Pancreas (tissue), 10 donors: Measurements from ENCODE around the gene MSL2. TPM values are rescaled to one million over a fixed set of nuclear protein-coding genes. Genes with fewer than 3 reads are reported as not detected.
"Not testable (repeated sequence)": the region's sequence is repeated elsewhere in the genome, so short reads cannot be mapped to it uniquely, and the experiment has no call there.

ENCODE experiments used
- ATAC-seq, 4 donors: fragments of 200-7000 bp; cut with Tn5 transposase; one replicate each; pipeline versions ENCODE4 v1.8.0 to v1.9.1; 2020; ENCODE audit warnings: mild to moderate bottlenecking in 4 of 4, moderate library complexity in 4 of 4
- DNase-seq, 6 donors: peaks; one replicate each; pipeline ENCODE4 v3.0.0-alpha.2; 2020
- FAIRE-seq: peaks from 2 replicates; lab custom pipeline; 2012; peaks lifted over from hg19 to GRCh38; lab: Jason Lieb, UNC
- H3K27ac ChIP-seq, 4 donors: fragments of 200-600 bp; sonication (generic); 1 replicate in 3 of 4; 2 replicates in 1 of 4; pipeline versions ENCODE4 v1.5.0 to v1.8.0; 2020
- H3K27me3 ChIP-seq, 4 donors: fragments of 200-600 bp; one replicate each; pipeline ENCODE4 v1.8.0; 2021
- H3K36me3 ChIP-seq, 3 donors: fragments of 200-600 bp; sonication (generic) in 1 of 3; one replicate each; pipeline versions ENCODE4 v1.5.0 to v1.8.0; 2020 to 2021
- H3K4me1 ChIP-seq, 3 donors: fragments of 200-600 bp; one replicate each; pipeline ENCODE4 v1.8.0; 2021
- H3K4me3 ChIP-seq, 4 donors: fragments of 200-600 bp; sonication (generic) in 2 of 4; one replicate each; pipeline versions ENCODE4 v1.5.0 to v1.8.0; 2020 to 2021
- H3K9me3 ChIP-seq, 4 donors: fragments of 200-600 bp; one replicate each; pipeline ENCODE4 v1.8.0; 2021
- WGBS, 2 donors: extraction: QIAGEN DNeasy Blood & Tissue Kit; methylation state at CpG; one replicate each; pipeline ENCODE4 v1.1.7; 2013; 5-methylcytosine and 5-hydroxymethylcytosine counted together
- intact Hi-C, 3 donors: fragments of 100-400 bp; cut with DNase I; formaldehyde crosslinking; loops; one replicate each; pipeline versions ENCODE4 v1.11.1 to v1.14.2; 2022
- polyA plus RNA-seq, 2 donors: library from polyadenylated mRNA; stranded (reverse); fragments of 200-250 nt; gene quantifications; one replicate each; pipeline ENCODE4 v1.2.3, GENCODE V29; 2013
- total RNA-seq, 6 donors: library from RNA; stranded (reverse); fragmentation: NEBNext Ultra II Directional in 4 of 6; extraction: Animal tissue kit (Norgen Biotek cat#: 25700) in 4 of 6; gene quantifications; one replicate each; pipeline versions ENCODE4 v1.2.1 to v1.2.4, GENCODE V29; 2021 to 2023
- TF ChIP-seq, protein P1 (sequence below), 4 donors: fragments of 200-600 bp; sonication (generic) in 3 of 4; IDR thresholded peaks; one replicate each; pipeline versions ENCODE4 v1.5.0 to v1.8.0; 2021; ENCODE audit warnings: antibody characterized with exemption in 4 of 4
- donor health status: healthy with polysubstance abuse.
- donor health status: DM: no; HTN: no; CAD: no; lungs with moderate emphysema.
- donor health status: DM: no; HTN: no; CAD: no.
- donor health status: control.
- donor health status: control.
- donor health status: Bipolar disorder and iron deficiency.
- donor health status: DM: yes; HTN: yes; CAD: no.
- donor health status: DM: no; HTN: no; CAD: no.
- donor health status: DM: no; HTN: no; CAD: no.
- donor health status: DM: yes; HTN: yes; CAD: no.

Gene MSL2
- total and polyA plus RNA-seq, 8 donors: 3.5 to 19.2 (median 10.8) TPM

GRCh38 chr3:136195258-136196063 is 674 bp downstream of the MSL2 start:
- 0% methylated on average over 59 to 103 of the region's 103 CpGs for WGBS, 2 donors

DNA sequence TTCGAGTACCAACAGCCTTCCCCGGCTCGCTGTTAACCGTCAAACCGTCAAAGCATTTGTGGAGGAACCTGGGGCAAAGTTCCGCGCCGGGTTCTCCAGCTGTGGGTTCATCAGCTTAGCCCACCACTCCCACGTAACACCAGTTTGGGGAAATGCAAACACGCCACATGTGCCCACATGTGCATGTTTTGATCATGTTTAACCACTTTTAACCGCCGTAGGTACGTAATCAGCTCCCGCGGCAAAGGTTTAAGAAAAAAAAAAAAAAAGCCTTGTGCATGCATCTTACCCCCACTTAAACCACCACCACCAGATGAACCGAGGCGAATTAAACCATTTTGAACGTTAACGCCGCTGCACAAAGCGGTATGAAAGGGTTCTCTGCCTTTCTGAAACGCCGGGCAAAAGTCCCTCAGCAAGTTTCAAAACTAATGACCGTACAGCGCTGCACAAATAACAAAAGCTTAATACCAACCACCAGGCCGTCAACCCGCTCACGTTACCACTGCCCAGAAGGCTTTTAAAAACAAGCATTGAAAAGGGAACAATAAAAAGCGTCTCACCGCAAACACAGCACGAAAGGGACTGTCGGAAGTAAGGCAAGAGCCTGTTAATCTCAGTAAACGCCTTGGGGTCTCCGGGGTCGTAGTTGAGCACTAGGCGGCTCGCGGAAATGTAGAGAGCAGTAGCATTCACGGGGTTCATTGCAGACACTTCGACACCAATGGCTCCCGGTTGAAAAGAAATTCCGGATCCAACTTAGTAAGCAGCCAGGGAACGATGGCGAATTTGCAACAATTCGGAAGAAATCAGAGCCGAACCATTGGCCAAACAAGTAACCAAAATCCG is 1.5 kb downstream of the MSL2 start:
- H3K4me1 ChIP-seq: peaks cover 18 to 43% (median 19%) of the 10 kb centered on the region in 3 donors
- peak in 2 of 6 donors; percentile 13 to 34 for DNase-seq
- intact Hi-C loops: no loop called here
- peak overlapping the region; percentile 99 to 100 (median 100) for H3K27ac ChIP-seq
- H3K4me3 ChIP-seq: peak overlapping the region; percentile 72 to 94 (median 88)
- H3K36me3 ChIP-seq: no peaks in the 10 kb centered on the region
- no peaks in the 10 kb centered on the region for H3K9me3 ChIP-seq
- 0% methylated on average over 47 of the region's 47 CpGs for WGBS, 2 donors
- no peaks in the 10 kb centered on the region for H3K27me3 ChIP-seq
- ATAC-seq: no peak
- FAIRE-seq: no peak
- TF ChIP-seq, protein P1, sequence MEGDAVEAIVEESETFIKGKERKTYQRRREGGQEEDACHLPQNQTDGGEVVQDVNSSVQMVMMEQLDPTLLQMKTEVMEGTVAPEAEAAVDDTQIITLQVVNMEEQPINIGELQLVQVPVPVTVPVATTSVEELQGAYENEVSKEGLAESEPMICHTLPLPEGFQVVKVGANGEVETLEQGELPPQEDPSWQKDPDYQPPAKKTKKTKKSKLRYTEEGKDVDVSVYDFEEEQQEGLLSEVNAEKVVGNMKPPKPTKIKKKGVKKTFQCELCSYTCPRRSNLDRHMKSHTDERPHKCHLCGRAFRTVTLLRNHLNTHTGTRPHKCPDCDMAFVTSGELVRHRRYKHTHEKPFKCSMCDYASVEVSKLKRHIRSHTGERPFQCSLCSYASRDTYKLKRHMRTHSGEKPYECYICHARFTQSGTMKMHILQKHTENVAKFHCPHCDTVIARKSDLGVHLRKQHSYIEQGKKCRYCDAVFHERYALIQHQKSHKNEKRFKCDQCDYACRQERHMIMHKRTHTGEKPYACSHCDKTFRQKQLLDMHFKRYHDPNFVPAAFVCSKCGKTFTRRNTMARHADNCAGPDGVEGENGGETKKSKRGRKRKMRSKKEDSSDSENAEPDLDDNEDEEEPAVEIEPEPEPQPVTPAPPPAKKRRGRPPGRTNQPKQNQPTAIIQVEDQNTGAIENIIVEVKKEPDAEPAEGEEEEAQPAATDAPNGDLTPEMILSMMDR (IDR thresholded peaks at IDR 0.05): no peak

More at GRCh38 chr3:136195258-136196063, 674 bp downstream of the MSL2 start:
- DNase-seq (peak; percentile 60 to 92 (median 78)), ATAC-seq (peak; percentile 29 to 54 (median 44)), FAIRE-seq (no peak)
- peaks cover 17 to 36% (median 18%) of the 10 kb centered on the region in 3 donors for H3K4me1 ChIP-seq
- intact Hi-C loops: no loop called here
- H3K4me3 ChIP-seq: peak overlapping the region; percentile 72 to 94 (median 88)
- H3K9me3 ChIP-seq: no peaks in the 10 kb centered on the region
- peak overlapping the region; percentile 99 to 100 (median 100) for H3K27ac ChIP-seq
- no peaks in the 10 kb centered on the region for H3K36me3 ChIP-seq
- H3K27me3 ChIP-seq: no peaks in the 10 kb centered on the region
- TF ChIP-seq, protein P1 (IDR thresholded peaks at IDR 0.05): no peak

DNA sequence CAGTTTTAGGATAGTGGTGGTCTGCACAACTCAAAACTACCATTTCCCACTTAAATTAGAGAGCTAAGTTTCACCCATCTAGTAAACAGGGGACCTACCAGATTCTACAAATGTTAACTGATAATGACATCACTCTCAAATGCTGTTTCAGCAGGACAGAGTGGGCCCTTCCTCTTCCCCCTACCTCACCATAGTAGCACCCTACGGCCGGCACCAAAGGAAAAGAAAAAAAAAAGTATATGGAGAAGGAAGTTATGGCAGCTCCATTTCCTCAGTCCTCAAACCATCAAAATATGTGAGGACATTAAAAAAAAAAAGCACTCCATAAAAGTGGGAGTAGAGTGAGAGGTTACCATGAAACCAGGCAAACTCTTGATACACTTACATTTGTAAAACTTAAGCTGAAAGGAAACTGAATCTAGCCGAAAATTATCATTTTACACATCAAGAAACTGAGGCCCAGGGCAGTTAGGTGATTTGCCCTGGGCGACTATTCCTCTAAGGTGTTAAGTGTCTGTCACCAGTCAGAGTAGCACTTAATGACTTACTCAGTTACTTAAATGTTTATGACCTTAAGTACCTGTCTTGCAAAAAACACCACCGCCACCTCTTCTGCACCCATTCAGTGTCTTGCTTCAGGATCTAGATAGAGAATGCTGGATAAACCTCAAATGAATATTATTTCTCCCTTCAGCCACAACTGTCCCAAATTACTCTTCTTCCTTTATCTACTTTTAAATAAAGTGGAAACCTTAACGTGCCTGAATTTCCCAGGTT is 2.7 kb downstream of the MSL2 start:
- 0 to 1% methylated on average over 6 of the region's 6 CpGs for WGBS, 2 donors
- H3K4me1 ChIP-seq: peaks cover 18 to 43% (median 19%) of the 10 kb centered on the region in 3 donors
- DNase-seq (no peak), FAIRE-seq (no peak), ATAC-seq (no peak)
- TF ChIP-seq, protein P1 (IDR thresholded peaks at IDR 0.05): no peak
- no peaks in the 10 kb centered on the region for H3K27me3 ChIP-seq
- no peaks in the 10 kb centered on the region for H3K36me3 ChIP-seq
- H3K9me3 ChIP-seq: no peaks in the 10 kb centered on the region
- peak overlapping the region in 2 of 4 donors; percentile 28 to 100 for H3K27ac ChIP-seq
- H3K4me3 ChIP-seq: peak overlapping the region; percentile 72 to 94 (median 88)
- intact Hi-C loops: no loop called here

GRCh38 chr3:136192831-136193230 is 3.3 kb downstream of the MSL2 start:
- DNase-seq (no peak), FAIRE-seq (no peak), ATAC-seq (no peak)
- H3K9me3 ChIP-seq: no peaks in the 10 kb centered on the region
- H3K4me3 ChIP-seq: peak overlapping the region in 2 of 4 donors; percentile 91 to 94
- TF ChIP-seq, protein P1 (IDR thresholded peaks at IDR 0.05): no peak
- H3K4me1 ChIP-seq: peaks cover 15 to 46% (median 21%) of the 10 kb centered on the region in 3 donors
- intact Hi-C loops: no loop called here
- H3K27ac ChIP-seq: peak overlapping the region in 1 of 4 donors; percentile 28
- H3K36me3 ChIP-seq: no peaks in the 10 kb centered on the region
- H3K27me3 ChIP-seq: no peaks in the 10 kb centered on the region
- 0 to 1% methylated on average over 2 of the region's 2 CpGs for WGBS, 2 donors

GRCh38 chr3:136192195-136192594 is 3.9 kb downstream of the MSL2 start:
- 13 to 25% methylated on average over 6 of the region's 6 CpGs for WGBS, 2 donors
- H3K36me3 ChIP-seq, H3K9me3 ChIP-seq, H3K27ac ChIP-seq, FAIRE-seq, ATAC-seq, H3K27me3 ChIP-seq, intact Hi-C loops: not testable (repeated sequence)
- Histone ChIP-seq H3K4me3 (peak overlapping the region in 2 of 4 donors; percentile 91 to 94), H3K4me1 (peaks cover 15 to 40% (median 15%) of the 10 kb centered on the region in 3 donors)
- peak in 1 of 6 donors; percentile 21 for DNase-seq
